Activated T-helper 1 cell treated with anti-CD3 and anti-CD28 coated beads, Interleukin-12 subunit alpha, Interleukin-12 subunit beta, Interleukin-2, Interleukin-4 antibody, amounts not matched to agents 30 ng/mL and 10 ng/mL and 1 ng/mL, durations not matched to agents 14 hours and 24 hours and 36 hours (primary cell): ENCODE results near the gene NKAIN2. TPM values are rescaled to one million over a fixed set of nuclear protein-coding genes. Genes with fewer than 3 reads are reported as not detected.
"Not testable (repeated sequence)": the region's sequence is repeated elsewhere in the genome, so short reads cannot be mapped to it uniquely, and the experiment has no call there.

ENCODE experiments used
- DNase-seq: peaks from one replicate; pipeline ENCODE4 v3.0.0; 2021; ENCODE audit warnings: low spot score
- H3K27ac Mint-ChIP-seq: one replicate; pipeline ENCODE4 v1.8.0; 2021; ENCODE audit warnings: mild to moderate bottlenecking, mixed read lengths
- H3K27me3 Mint-ChIP-seq: one replicate; pipeline ENCODE4 v1.8.0; 2022; ENCODE audit warnings: mild to moderate bottlenecking, moderate library complexity, mixed read lengths; ENCODE audit not compliant: insufficient read depth
- H3K36me3 Mint-ChIP-seq: one replicate; pipeline ENCODE4 v1.8.0; 2021; ENCODE audit warnings: low read depth, mixed read lengths
- H3K4me1 Mint-ChIP-seq: one replicate; pipeline ENCODE4 v1.8.0; 2021; ENCODE audit warnings: low read depth, mixed read lengths
- H3K4me3 Mint-ChIP-seq: one replicate; pipeline ENCODE4 v1.8.0; 2021; ENCODE audit warnings: mild to moderate bottlenecking, moderate library complexity, mixed read lengths
- H3K9me3 Mint-ChIP-seq: one replicate; pipeline ENCODE4 v1.8.0; 2021; ENCODE audit warnings: mixed read lengths
- intact Hi-C: fragments of 100-400 bp; cut with micrococcal nuclease; formaldehyde crosslinking; loops from one replicate; pipeline ENCODE4 v1.15.1; 2024
- total RNA-seq: library from RNA; stranded (reverse); gene quantifications from 2 replicates; pipeline ENCODE4 v1.2.3, GENCODE V29; 2022

Gene NKAIN2
- total RNA-seq, 1 donor from 2014 or later = not detected

GRCh38 chr6:124142852-124143251, 339.2 kb downstream of the NKAIN2 start:
- H3K27ac Mint-ChIP-seq = no peak overlapping the region
- H3K9me3 Mint-ChIP-seq = no peaks in the 10 kb centered on the region
- no peaks in the 10 kb centered on the region for H3K27me3 Mint-ChIP-seq
- H3K4me1 Mint-ChIP-seq = no peaks in the 10 kb centered on the region
- no peaks in the 10 kb centered on the region for H3K36me3 Mint-ChIP-seq
- intact Hi-C loops = no loop called here
- H3K4me3 Mint-ChIP-seq = no peak overlapping the region
- no peak for DNase-seq

DNA sequence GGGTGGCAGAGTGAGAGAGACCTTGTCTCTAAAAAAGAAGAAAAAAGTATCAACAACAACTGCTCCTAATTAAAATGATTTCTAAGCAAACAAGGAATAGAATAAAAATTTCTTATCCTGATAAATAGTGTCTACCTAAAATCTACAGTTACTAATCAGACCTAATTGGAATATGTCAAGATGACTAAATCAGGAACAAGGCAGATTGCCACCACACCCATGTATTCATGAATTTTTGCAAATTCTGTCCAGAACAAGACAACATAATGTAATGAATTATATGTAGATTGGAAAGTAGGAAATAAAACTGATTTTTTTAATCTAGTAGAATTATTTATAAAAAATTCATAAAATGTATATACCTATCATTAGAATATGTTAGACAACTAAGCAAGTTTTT, 339.8 kb downstream of the NKAIN2 start:
- intact Hi-C loops = no loop called here
- Mint-ChIP-seq H3K4me1 (no peaks in the 10 kb centered on the region), H3K9me3 (no peaks in the 10 kb centered on the region), H3K36me3 (no peaks in the 10 kb centered on the region), H3K27ac (no peak overlapping the region), H3K27me3 (no peaks in the 10 kb centered on the region), H3K4me3 (no peak overlapping the region)
- DNase-seq = no peak

DNA sequence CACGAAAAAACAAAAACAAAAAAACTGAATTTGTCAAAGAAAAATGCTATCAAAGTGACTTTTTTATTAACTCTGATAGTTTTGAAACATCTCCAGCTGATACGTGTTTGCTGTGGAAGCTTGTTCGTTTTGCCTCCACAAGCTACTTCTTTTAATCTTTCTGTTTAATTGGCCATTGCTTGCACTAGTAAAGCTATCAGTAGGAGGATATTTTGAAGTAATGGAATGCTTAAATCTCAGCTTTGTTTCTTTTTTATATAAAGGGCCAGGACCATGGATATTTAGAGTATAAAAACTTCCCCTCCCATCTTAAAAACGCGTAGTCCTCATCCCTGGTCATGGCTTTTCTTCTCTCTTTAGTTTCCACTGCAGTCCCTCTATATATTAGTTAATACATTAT, 344.0 kb downstream of the NKAIN2 start:
- Mint-ChIP-seq H3K27ac (no peak overlapping the region), H3K9me3 (no peaks in the 10 kb centered on the region), H3K36me3 (no peaks in the 10 kb centered on the region), H3K4me3 (no peak overlapping the region), H3K4me1 (no peaks in the 10 kb centered on the region), H3K27me3 (no peaks in the 10 kb centered on the region)
- intact Hi-C loops = no loop called here
- no peak for DNase-seq

GRCh38 chr6:124148236-124148957, 344.7 kb downstream of the NKAIN2 start:
- intact Hi-C loops = no loop called here
- Mint-ChIP-seq H3K27me3 (no peaks in the 10 kb centered on the region), H3K4me1 (no peaks in the 10 kb centered on the region), H3K27ac (no peak overlapping the region), H3K4me3 (no peak overlapping the region), H3K9me3 (no peaks in the 10 kb centered on the region), H3K36me3 (no peaks in the 10 kb centered on the region)
- no peak for DNase-seq

DNA sequence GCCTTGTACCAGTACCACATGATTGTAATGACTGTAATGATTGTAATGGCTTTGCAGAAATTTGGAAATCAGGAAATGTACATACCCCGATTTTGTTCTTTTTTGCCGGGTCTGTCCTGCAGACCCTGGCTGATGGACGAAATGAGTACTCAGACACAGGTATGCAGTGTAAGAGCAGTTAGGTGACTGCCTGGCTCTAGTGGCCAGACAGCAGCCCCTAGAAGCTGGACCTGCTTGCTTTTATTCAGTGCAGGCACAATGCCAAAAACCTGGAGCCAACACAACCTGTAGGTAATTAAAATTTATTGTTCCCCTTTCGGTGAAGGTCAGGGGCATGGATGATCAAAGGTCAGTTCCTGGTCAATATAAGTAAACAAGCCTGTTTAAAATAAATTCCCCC, 346.0 kb downstream of the NKAIN2 start:
- no peak overlapping the region for H3K4me3 Mint-ChIP-seq
- intact Hi-C loops = no loop called here
- H3K27ac Mint-ChIP-seq = no peak overlapping the region
- no peaks in the 10 kb centered on the region for H3K36me3 Mint-ChIP-seq
- H3K27me3 Mint-ChIP-seq = no peaks in the 10 kb centered on the region
- no peaks in the 10 kb centered on the region for H3K4me1 Mint-ChIP-seq
- no peaks in the 10 kb centered on the region for H3K9me3 Mint-ChIP-seq
- DNase-seq = no peak

GRCh38 chr6:124158024-124158423, 354.4 kb downstream of the NKAIN2 start:
- DNase-seq = no peak
- Mint-ChIP-seq H3K4me1 (no peaks in the 10 kb centered on the region), H3K27ac (no peak overlapping the region), H3K27me3 (no peaks in the 10 kb centered on the region), H3K4me3 (no peak overlapping the region), H3K9me3 (no peaks in the 10 kb centered on the region), H3K36me3 (no peaks in the 10 kb centered on the region)
- intact Hi-C loops = no loop called here

- Mint-ChIP-seq H3K27me3 (no peaks in the 10 kb centered on the region), H3K4me1 (no peaks in the 10 kb centered on the region), H3K4me3 (no peak overlapping the region), H3K27ac (no peak overlapping the region), H3K9me3 (peaks cover 4% of the 10 kb centered on the region), H3K36me3 (no peaks in the 10 kb centered on the region)
- intact Hi-C loops = no loop called here
- no peak for DNase-seq
These were observed 360.0 kb downstream of the NKAIN2 start for GRCh38 chr6:124163676-124164075.

DNA sequence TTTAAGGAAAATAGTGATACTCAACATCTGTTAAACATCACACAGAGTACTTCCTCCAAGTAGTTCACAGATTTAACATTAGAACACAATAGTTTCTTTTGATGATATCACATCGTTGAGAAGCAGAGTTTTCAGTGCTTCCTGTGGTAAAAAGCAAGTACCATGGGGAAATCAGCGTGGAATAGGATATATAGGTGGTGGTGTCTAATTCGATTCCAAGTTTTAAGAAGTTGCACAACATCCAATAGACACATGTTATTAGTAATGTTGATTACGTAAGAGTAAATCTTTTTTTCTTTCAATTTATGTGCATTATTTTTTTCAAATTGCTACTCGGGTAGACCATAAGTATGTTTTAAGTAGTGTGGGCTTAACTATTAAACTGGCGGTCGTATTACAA, 360.7 kb downstream of the NKAIN2 start:
- peaks cover 4% of the 10 kb centered on the region for H3K9me3 Mint-ChIP-seq
- H3K27ac Mint-ChIP-seq = no peak overlapping the region
- no peaks in the 10 kb centered on the region for H3K4me1 Mint-ChIP-seq
- H3K36me3 Mint-ChIP-seq = no peaks in the 10 kb centered on the region
- intact Hi-C loops = no loop called here
- H3K4me3 Mint-ChIP-seq = no peak overlapping the region
- DNase-seq = no peak
- H3K27me3 Mint-ChIP-seq = no peaks in the 10 kb centered on the region

- H3K27me3 Mint-ChIP-seq, DNase-seq, H3K9me3 Mint-ChIP-seq, H3K4me3 Mint-ChIP-seq, H3K27ac Mint-ChIP-seq, intact Hi-C loops, H3K36me3 Mint-ChIP-seq, H3K4me1 Mint-ChIP-seq: not testable (repeated sequence)
These were observed 363.6 kb downstream of the NKAIN2 start for GRCh38 chr6:124167249-124167648.

GRCh38 chr6:124190256-124190655, 386.6 kb downstream of the NKAIN2 start:
- H3K4me1 Mint-ChIP-seq = no peaks in the 10 kb centered on the region
- no peak overlapping the region for H3K4me3 Mint-ChIP-seq

DNA sequence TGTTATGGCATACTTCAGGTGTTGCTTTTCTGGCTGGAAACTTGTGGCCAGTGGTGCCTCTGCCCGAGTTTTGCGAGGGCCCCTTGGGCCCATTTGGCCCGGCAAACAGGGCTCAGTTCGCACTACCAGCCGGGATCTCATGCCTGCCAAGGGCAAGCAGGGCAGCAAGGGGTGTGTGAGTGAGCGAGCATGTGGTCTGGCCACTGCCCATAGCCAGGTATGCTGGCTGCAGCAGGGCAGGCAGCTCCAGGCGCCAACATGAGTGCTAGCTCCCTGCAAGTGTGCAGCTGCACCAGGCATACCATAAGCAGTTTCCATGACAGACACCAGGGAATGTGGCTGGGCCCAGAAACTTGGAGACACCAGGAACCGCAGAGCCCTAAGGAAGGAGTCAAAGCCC, 389.5 kb downstream of the NKAIN2 start:
- Mint-ChIP-seq H3K4me1 (no peaks in the 10 kb centered on the region), H3K27me3 (no peaks in the 10 kb centered on the region), H3K4me3 (no peak overlapping the region), H3K9me3 (no peaks in the 10 kb centered on the region), H3K36me3 (no peaks in the 10 kb centered on the region), H3K27ac (no peak overlapping the region)
- DNase-seq = no peak
- intact Hi-C loops = no loop called here

More at GRCh38 chr6:124190256-124190655, 386.6 kb downstream of the NKAIN2 start:
- Mint-ChIP-seq H3K27me3 (no peaks in the 10 kb centered on the region), H3K27ac (no peak overlapping the region), H3K36me3 (no peaks in the 10 kb centered on the region), H3K9me3 (no peaks in the 10 kb centered on the region)
- intact Hi-C loops = no loop called here
- DNase-seq = no peak

DNA sequence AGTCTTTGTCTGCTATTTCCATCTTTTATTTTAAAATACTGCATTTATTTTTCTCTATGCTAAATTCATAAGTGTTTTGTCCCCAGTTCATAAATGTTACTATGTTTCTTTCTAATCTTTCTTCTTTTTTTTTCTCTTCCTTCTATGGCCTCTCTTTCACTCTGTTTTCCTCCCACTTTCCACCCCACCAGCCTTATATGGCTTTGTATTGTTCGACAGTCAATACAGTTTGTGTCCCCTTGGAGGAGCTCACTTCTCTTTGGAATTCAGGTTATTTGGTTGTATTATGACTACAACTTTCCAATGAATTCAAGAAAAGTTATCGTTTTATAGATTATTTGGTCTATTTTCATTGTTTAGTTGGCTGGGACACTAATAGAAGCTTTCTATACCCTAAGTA, 393.5 kb downstream of the NKAIN2 start:
- no peaks in the 10 kb centered on the region for H3K36me3 Mint-ChIP-seq
- intact Hi-C loops = no loop called here
- H3K27me3 Mint-ChIP-seq = no peaks in the 10 kb centered on the region
- no peak overlapping the region for H3K27ac Mint-ChIP-seq
- no peak for DNase-seq
- no peaks in the 10 kb centered on the region for H3K4me1 Mint-ChIP-seq
- H3K4me3 Mint-ChIP-seq = no peak overlapping the region
- H3K9me3 Mint-ChIP-seq = no peaks in the 10 kb centered on the region

DNA sequence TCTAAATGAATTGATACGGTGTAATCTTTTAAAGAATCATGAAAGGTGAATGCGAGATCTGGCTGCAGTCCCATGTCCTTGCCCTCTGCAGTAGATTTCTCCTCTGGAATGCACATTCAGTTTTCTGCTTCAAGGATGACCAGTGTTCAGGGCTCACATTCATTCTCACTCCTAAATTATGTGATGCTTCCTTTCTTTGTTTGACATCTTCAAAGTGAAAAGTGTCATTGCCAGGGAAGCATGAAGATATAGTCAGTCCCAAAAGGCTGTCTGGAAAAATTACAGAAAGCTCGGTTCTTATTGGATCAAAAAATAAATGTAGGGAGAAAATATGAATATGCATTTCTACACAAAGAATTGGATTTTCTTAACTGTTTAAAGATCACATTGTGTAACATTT, 395.6 kb downstream of the NKAIN2 start:
- Mint-ChIP-seq H3K27me3 (no peaks in the 10 kb centered on the region), H3K4me1 (no peaks in the 10 kb centered on the region), H3K27ac (no peak overlapping the region), H3K36me3 (no peaks in the 10 kb centered on the region), H3K9me3 (no peaks in the 10 kb centered on the region), H3K4me3 (no peak overlapping the region)
- DNase-seq = no peak
- intact Hi-C loops = no loop called here

DNA sequence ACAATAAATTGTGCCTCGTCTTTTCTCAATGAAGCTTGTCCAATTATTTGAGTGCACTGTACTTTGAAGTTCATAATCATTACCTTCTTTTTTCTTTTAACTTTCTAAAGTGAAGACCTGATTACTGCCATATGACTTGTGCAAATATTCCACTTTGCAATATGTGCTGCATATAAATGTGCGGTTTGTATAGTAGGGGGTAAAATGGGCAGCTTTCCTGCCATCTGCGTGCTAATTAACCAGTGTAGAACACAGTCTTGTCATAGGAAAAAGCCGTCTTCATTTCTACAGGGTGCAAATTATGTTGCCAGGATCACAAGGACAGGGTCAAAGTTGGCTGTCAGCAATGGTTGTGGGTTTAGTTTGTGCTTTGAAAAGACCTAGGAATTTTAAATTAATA, 397.0 kb downstream of the NKAIN2 start:
- no peak overlapping the region for H3K27ac Mint-ChIP-seq
- H3K4me3 Mint-ChIP-seq = no peak overlapping the region
- DNase-seq = no peak
- H3K27me3 Mint-ChIP-seq = no peaks in the 10 kb centered on the region
- intact Hi-C loops = no loop called here
- H3K36me3 Mint-ChIP-seq = no peaks in the 10 kb centered on the region
- no peaks in the 10 kb centered on the region for H3K9me3 Mint-ChIP-seq
- no peaks in the 10 kb centered on the region for H3K4me1 Mint-ChIP-seq
